ENCODE data around the gene PIMREG.

- TF ChIP-seq CTCF (IDR thresholded peaks at IDR 0.05; ENCODE audit: low read length) (no peak), EZH2 (IDR thresholded peaks at IDR 0.05; ENCODE audit: borderline replicate concordance, low read length) (no peak)
Measured at GRCh38 chr17:6423931-6424330, 20.3 kb upstream of the PIMREG start.

Data from OCI-LY1 (cell line).